HG03521 (cell line): Measurements from ENCODE around the gene FTL.
"Not testable (repeated sequence)": the region's sequence is repeated elsewhere in the genome, so short reads cannot be mapped to it uniquely, and the experiment has no call there.

Experiments
- ATAC-seq: cut with Tn5 transposase; IDR thresholded peaks from one replicate; pipeline ENCODE4 v1.9.1; 2021; ENCODE audit warnings: mild to moderate bottlenecking, moderate library complexity; ENCODE audit not compliant: unreplicated experiment

The FTL gene

GRCh38 chr19:48965040-48965805 lies at the start of gene FTL:
Gene FTL, plus strand, starts transcription at chr19:48965309. Its CDS starts 199 bp downstream, at chr19:48965508.
- ATAC-seq, result peak; percentile 55

- no peak for ATAC-seq
These were observed 49.4 kb upstream of the FTL start for GRCh38 chr19:48915757-48916156.

- no peak for ATAC-seq
These were observed 47.0 kb upstream of the FTL start for GRCh38 chr19:48918071-48918470.

GRCh38 chr19:48918801-48919247 lies 46.3 kb upstream of the FTL start:
- no peak for ATAC-seq

- ATAC-seq, result not testable (repeated sequence)
These were observed 45.8 kb upstream of the FTL start for GRCh38 chr19:48919271-48919670.

- ATAC-seq, result no peak
These were observed 44.2 kb upstream of the FTL start for GRCh38 chr19:48920949-48921348.

- ATAC-seq, result no peak
These were observed 43.2 kb upstream of the FTL start for GRCh38 chr19:48921721-48922500.

- ATAC-seq, result no peak
These were observed 42.3 kb upstream of the FTL start for GRCh38 chr19:48922548-48923490.

- no peak for ATAC-seq
These were observed 39.8 kb upstream of the FTL start for GRCh38 chr19:48925240-48925843.

GRCh38 chr19:48925890-48926289 lies 39.2 kb upstream of the FTL start:
- not testable (repeated sequence) for ATAC-seq

GRCh38 chr19:48926909-48927308 lies 38.2 kb upstream of the FTL start:
- no peak for ATAC-seq

- ATAC-seq, result not testable (repeated sequence)
These were observed 37.4 kb upstream of the FTL start for GRCh38 chr19:48927692-48928091.

- ATAC-seq, result no peak
These were observed 36.7 kb upstream of the FTL start for GRCh38 chr19:48928164-48929025.

- no peak for ATAC-seq
These were observed 31.7 kb upstream of the FTL start, which contains the start of gene DHDH for GRCh38 chr19:48933382-48933932. Gene DHDH, plus strand, starts transcription at chr19:48933699. Its CDS starts 23 bp downstream, at chr19:48933722.

- no peak for ATAC-seq
These were observed 30.3 kb upstream of the FTL start for GRCh38 chr19:48934837-48935236.

GRCh38 chr19:48935864-48936263 lies 29.2 kb upstream of the FTL start:
- ATAC-seq, result no peak

- no peak for ATAC-seq
These were observed 26.9 kb upstream of the FTL start for GRCh38 chr19:48938256-48938655.

GRCh38 chr19:48940902-48941301 lies 24.2 kb upstream of the FTL start:
- no peak for ATAC-seq

- ATAC-seq, result no peak
These were observed 22.0 kb upstream of the FTL start for GRCh38 chr19:48943081-48943480.
